H1 (cell line): ENCODE data around the gene TGM2. TPM values are rescaled to one million over a fixed set of nuclear protein-coding genes. Genes with fewer than 3 reads are reported as not detected.
A peak's percentile ranks its signal among the peaks of the same experiment; 100 is the strongest.

Experiments
- CTCF ChIA-PET: fragments of 300-600 bp; sonication (Branson Sonifier 250); formaldehyde crosslinking; loops from one replicate; lab custom pipeline; 2021; ENCODE audit not compliant: partially characterized antibody; lab: Charles Lee
- POLR2A ChIA-PET: fragments of 300-600 bp; sonication (Branson Sonifier 250); formaldehyde crosslinking; loops from one replicate; lab custom pipeline; 2021; ENCODE audit warnings: inconsistent platforms; ENCODE audit not compliant: partially characterized antibody; lab: Charles Lee
- DNase-seq, 2 experiments: peaks; one replicate each; pipeline versions ENCODE4 v3.0.0 to v3.0.0-alpha.2; 2010 to 2022; ENCODE audit warnings: low spot score in 2 of 2, low read depth in 1 of 2, mixed read lengths in 1 of 2
- FAIRE-seq: peaks from 2 replicates; lab custom pipeline; 2011; peaks lifted over from hg19 to GRCh38; lab: Jason Lieb, UNC
- H2AFZ ChIP-seq: 2 replicates; pipeline ENCODE4 v1.8.1; 2012; ENCODE audit warnings: low read length, inconsistent platforms
- H2AK5ac ChIP-seq: 2 replicates; pipeline ENCODE4 v1.6.1; 2013; ENCODE audit warnings: low read depth, low read length
- H2BK120ac ChIP-seq: replicated peaks from 2 replicates; pipeline ENCODE3; 2013; ENCODE audit warnings: low read depth, low read length, inconsistent platforms
- H2BK12ac ChIP-seq: 2 replicates; pipeline ENCODE4 v1.6.1; 2013; ENCODE audit warnings: low read depth, low read length
- H2BK15ac ChIP-seq: 2 replicates; pipeline ENCODE4 v1.6.1; 2013; ENCODE audit warnings: low read length
- H2BK20ac ChIP-seq: 2 replicates; pipeline ENCODE4 v1.6.1; 2013; ENCODE audit warnings: low read length
- H2BK5ac ChIP-seq: 2 replicates; pipeline ENCODE4 v1.6.1; 2013; ENCODE audit warnings: low read depth, low read length
- H3K14ac ChIP-seq: 2 replicates; pipeline ENCODE4 v1.6.1; 2013; ENCODE audit warnings: inconsistent platforms; ENCODE audit not compliant: insufficient read length
- H3K18ac ChIP-seq: 2 replicates; pipeline ENCODE4 v1.6.1; 2013; ENCODE audit warnings: low read length; ENCODE audit errors: extremely low read depth
- H3K23ac ChIP-seq: 2 replicates; pipeline ENCODE4 v1.6.1; 2013; ENCODE audit warnings: inconsistent platforms; ENCODE audit not compliant: insufficient read length
- H3K23me2 ChIP-seq: 2 replicates; pipeline ENCODE4 v1.6.1; 2013; ENCODE audit warnings: low read depth, low read length
- H3K27ac ChIP-seq: 2 replicates; pipeline ENCODE4 v1.6.1; 2011; ENCODE audit warnings: low read depth, low read length, inconsistent platforms
- H3K27me3 ChIP-seq, 4 experiments: replicated peaks in 1 of 4; 1 replicate in 1 of 4; 2 replicates in 3 of 4; pipeline versions ENCODE4 v1.6.1 to v1.8.1; 2011 to 2013; ENCODE audit warnings: low read length in 3 of 4, mild to moderate bottlenecking in 3 of 4, inconsistent platforms in 2 of 4, mixed read lengths in 2 of 4, moderate library complexity in 1 of 4; ENCODE audit not compliant: control insufficient read depth in 3 of 4, insufficient read depth in 3 of 4; ENCODE audit errors: extremely low read depth in 1 of 4
- H3K36me3 ChIP-seq, 4 experiments: 2 replicates each; pipeline versions ENCODE4 v1.6.1 to v1.8.1; 2011 to 2013; ENCODE audit warnings: mild to moderate bottlenecking in 4 of 4, low read length in 3 of 4, moderate library complexity in 2 of 4, control low read depth in 1 of 4, inconsistent platforms in 1 of 4; ENCODE audit not compliant: insufficient read depth in 4 of 4, control insufficient read depth in 2 of 4
- H3K4ac ChIP-seq: replicated peaks from 2 replicates; pipeline ENCODE3; 2013; ENCODE audit warnings: low read length, low read depth, mixed read lengths, inconsistent platforms; ENCODE audit not compliant: insufficient read length
- H3K4me1 ChIP-seq, 4 experiments: replicated peaks in 1 of 4; 1 replicate in 1 of 4; 2 replicates in 3 of 4; pipeline versions ENCODE4 v1.6.1 to v1.8.1; 2011 to 2013; ENCODE audit warnings: low read length in 3 of 4, inconsistent platforms in 2 of 4, mixed read lengths in 1 of 4; ENCODE audit not compliant: insufficient read depth in 4 of 4, control insufficient read depth in 3 of 4
- H3K4me2 ChIP-seq, 2 experiments: 2 replicates each; pipeline versions ENCODE4 v1.6.1 to v1.8.1; 2011 to 2013; ENCODE audit warnings: low read depth in 2 of 2, low read length in 2 of 2, control low read depth in 1 of 2, inconsistent platforms in 1 of 2, mild to moderate bottlenecking in 1 of 2; ENCODE audit not compliant: insufficient read depth in 1 of 2
- H3K4me3 ChIP-seq, 4 experiments: fragments of 200-600, 300-600 bp in 1 of 4; sonication (generic), shearing (Covaris generic), sonication (Bioruptor Twin) in 1 of 4; 2 replicates each; pipeline versions ENCODE4 v1.5.1 to v1.8.1; 2011 to 2016; ENCODE audit warnings: low read length in 4 of 4, low read depth in 3 of 4, control low read depth in 2 of 4, inconsistent platforms in 2 of 4, mild to moderate bottlenecking in 2 of 4, mixed read lengths in 1 of 4, moderate library complexity in 1 of 4; ENCODE audit not compliant: insufficient read depth in 2 of 4; ENCODE audit errors: extremely low read depth in 1 of 4
- H3K56ac ChIP-seq: replicated peaks from 2 replicates; pipeline ENCODE3; 2013; ENCODE audit warnings: low read depth, mild to moderate bottlenecking, mixed read lengths, low read length, inconsistent platforms; ENCODE audit not compliant: insufficient read length
- H3K79me1 ChIP-seq: 2 replicates; pipeline ENCODE4 v1.6.1; 2013; ENCODE audit warnings: low read depth, low read length, control low read depth
- H3K79me2 ChIP-seq, 2 experiments: 2 replicates each; pipeline versions ENCODE4 v1.6.1 to v1.8.1; 2012 to 2013; ENCODE audit warnings: low read length in 2 of 2, mild to moderate bottlenecking in 2 of 2, inconsistent platforms in 1 of 2; ENCODE audit not compliant: insufficient read depth in 2 of 2, control insufficient read depth in 1 of 2
- H3K9ac ChIP-seq, 4 experiments: replicated peaks in 1 of 4; 1 replicate in 1 of 4; 2 replicates in 3 of 4; pipeline versions ENCODE4 v1.6.1 to v1.8.1; 2011 to 2013; ENCODE audit warnings: low read depth in 3 of 4, low read length in 3 of 4, control low read depth in 2 of 4, mild to moderate bottlenecking in 2 of 4, moderate library complexity in 2 of 4, inconsistent platforms in 1 of 4; ENCODE audit errors: extremely low read depth in 1 of 4
- H3K9me3 ChIP-seq, 2 experiments: 2 replicates each; pipeline versions ENCODE4 v1.6.1 to v1.8.1; 2012 to 2013; ENCODE audit warnings: mild to moderate bottlenecking in 2 of 2, moderate library complexity in 2 of 2, control low read depth in 1 of 2, inconsistent platforms in 1 of 2, low read depth in 1 of 2, low read length in 1 of 2, mixed read lengths in 1 of 2; ENCODE audit not compliant: insufficient read depth in 2 of 2
- H4K20me1 ChIP-seq, 2 experiments: replicated peaks in 1 of 2; 2 replicates each; pipeline versions ENCODE3 to v1.8.1; 2011 to 2013; ENCODE audit warnings: inconsistent platforms in 2 of 2, low read length in 2 of 2, mild to moderate bottlenecking in 1 of 2; ENCODE audit not compliant: insufficient read depth in 2 of 2, control insufficient read depth in 1 of 2
- H4K5ac ChIP-seq: 2 replicates; pipeline ENCODE4 v1.6.1; 2013; ENCODE audit warnings: low read length, low read depth, mixed read lengths, inconsistent platforms; ENCODE audit not compliant: insufficient read length
- H4K8ac ChIP-seq: 2 replicates; pipeline ENCODE4 v1.8.0; 2013; ENCODE audit warnings: mild to moderate bottlenecking, moderate library complexity, low read length, inconsistent platforms; ENCODE audit not compliant: insufficient read depth; ENCODE audit errors: extremely low read depth
- H4K91ac ChIP-seq: replicated peaks from 2 replicates; pipeline ENCODE3; 2013; ENCODE audit warnings: low read length, mixed read lengths, inconsistent platforms; ENCODE audit not compliant: insufficient read length
- CTBP2 ChIP-seq: IDR thresholded peaks from 2 replicates; pipeline ENCODE4 v1.7.0; 2011; ENCODE audit warnings: borderline replicate concordance, mild to moderate bottlenecking, moderate library complexity, mixed read lengths, low read length; ENCODE audit not compliant: insufficient read depth, insufficient read length
- EGR1 ChIP-seq: IDR thresholded peaks from 2 replicates; pipeline ENCODE4 v1.6.1; 2011; ENCODE audit warnings: low read depth, low read length, borderline replicate concordance
- HDAC6 ChIP-seq: IDR thresholded peaks from one replicate; pipeline ENCODE4 v1.7.1; 2012; ENCODE audit warnings: low read depth, mild to moderate bottlenecking, inconsistent platforms, low read length, moderate library complexity
- MAX ChIP-seq: IDR thresholded peaks from 2 replicates; pipeline ENCODE4 v1.6.1; 2012; ENCODE audit warnings: inconsistent platforms
- POLR2AphosphoS5 ChIP-seq: IDR thresholded peaks from 2 replicates; pipeline ENCODE4 v1.6.1; 2011; ENCODE audit warnings: low read depth, low read length
- RAD21 ChIP-seq, 2 experiments: IDR thresholded peaks in 1 of 2; conservative IDR thresholded peaks in 1 of 2; 2 replicates each; pipeline ENCODE4 v1.6.1; 2011; ENCODE audit warnings: low read depth in 2 of 2, low read length in 2 of 2, improper control_type of control experiment in 1 of 2, inconsistent platforms in 1 of 2, mild to moderate bottlenecking in 1 of 2, moderate library complexity in 1 of 2
- RNF2 ChIP-seq: fragments of 200-900, 300-1000 bp; sonication (generic); IDR thresholded peaks from 2 replicates; pipeline ENCODE4 v1.7.1; 2016; ENCODE audit warnings: borderline replicate concordance, low read depth, mild to moderate bottlenecking, antibody characterized with exemption, low read length; ENCODE audit not compliant: poor library complexity, severe bottlenecking; ENCODE audit errors: missing control alignments
- RXRA ChIP-seq: IDR thresholded peaks from 2 replicates; pipeline ENCODE4 v1.6.1; 2011; ENCODE audit warnings: low read depth, mild to moderate bottlenecking, low read length, moderate library complexity; ENCODE audit not compliant: insufficient read depth
- TBP ChIP-seq: IDR thresholded peaks from 2 replicates; pipeline ENCODE4 v1.6.1; 2011; ENCODE audit warnings: low read depth, low read length, improper control_type of control experiment
- YY1 ChIP-seq: IDR thresholded peaks from 2 replicates; pipeline ENCODE4 v1.6.1; 2011; ENCODE audit warnings: low read depth, mild to moderate bottlenecking, low read length
- WGBS, 2 experiments: shearing (Covaris generic) in 1 of 2; methylation state at CpG; one replicate each; pipeline versions ENCODE4 v1.1.6 to v1.1.7; 2013 to 2015; ENCODE audit warnings: low lambda C conversion rate in 2 of 2, mixed read lengths in 2 of 2, inconsistent platforms in 1 of 2, low coverage in 1 of 2, missing lambda C conversion rate in 1 of 2; ENCODE audit not compliant: insufficient replicate concordance in 2 of 2, insufficient coverage in 1 of 2, insufficient read length in 1 of 2; ENCODE audit errors: extremely low coverage in 1 of 2, missing lambda C conversion rate in 1 of 2; 5-methylcytosine and 5-hydroxymethylcytosine counted together
- polyA plus RNA-seq, 7 experiments: library from polyadenylated mRNA; depleted of rRNA in 3 of 7; stranded (reverse) in 5 of 7; unstranded in 2 of 7; fragments of >200 nt in 5 of 7; fragments of 200-250 nt in 2 of 7; gene quantifications; 1 replicate in 5 of 7; 2 replicates in 1 of 7; 4 replicates in 1 of 7; pipeline versions ENCODE4 v1.2.1 to v1.2.3, GENCODE V29; 2011 to 2013; ENCODE audit warnings: missing spikeins in 2 of 7, mixed read lengths in 2 of 7
- total RNA-seq: library from RNA; stranded (reverse); fragmentation: NEBNext Ultra II Directional; extraction: Animal tissue kit (Norgen Biotek cat#: 25700); gene quantifications from 2 replicates; pipeline ENCODE4 v1.2.1, GENCODE V29; 2021

Gene TGM2
- total and polyA plus RNA-seq, 2 of the 8 experiments (the other 6 are each of a cell fraction or from before 2014, with no cell fraction given) = 0.86 to 1.0 TPM

GRCh38 chr20:38130687-38131587 lies 34.1 kb downstream of the TGM2 start:
- Histone ChIP-seq H3K14ac (no peak overlapping the region), H4K5ac (no peak overlapping the region), H3K9ac (no peak overlapping the region), H4K20me1 (no peaks in the 10 kb centered on the region), H2BK12ac (no peak overlapping the region), H3K27me3 (no peaks in the 10 kb centered on the region), H2AFZ (no peak overlapping the region), H3K79me1 (no peaks in the 10 kb centered on the region), H3K27ac (no peak overlapping the region), H3K4me1 (peaks cover 0 to 4% (median 0%) of the 10 kb centered on the region in 4 experiments; a peak in 1 of 7 replicates), H3K23ac (no peak overlapping the region), H2BK120ac (no peak overlapping the region), H3K4me2 (no peak overlapping the region), H2BK20ac (no peak overlapping the region), H3K23me2 (peaks cover 1% of the 10 kb centered on the region; the same call in 1 of the 2 replicates), H2BK15ac (0 out of 2 replicates have a peak overlapping the region, but pooled peaks have one; percentile 46), H4K91ac (no peak overlapping the region), H3K36me3 (no peaks in the 10 kb centered on the region), H4K8ac (no peak overlapping the region), H3K4ac (no peak overlapping the region), H3K9me3 (no peaks in the 10 kb centered on the region), H3K79me2 (no peaks in the 10 kb centered on the region), H3K4me3 (no peak overlapping the region), H2BK5ac (no peak overlapping the region), H2AK5ac (0 out of 2 replicates have a peak overlapping the region, but pooled peaks have one; percentile 15), H3K18ac (no peak overlapping the region), H3K56ac (no peak overlapping the region)
- FAIRE-seq (no peak), DNase-seq (no peak)
- ChIA-PET CTCF (interaction anchor here (0.7 to 3.5 kb wide), 7 partner anchors 9 to 227 kb away, joined by 3 to 14 read pairs (median 3); no protein-coding TSS in a partner anchor), POLR2A (no interaction called here)
- WGBS, 2 experiments = 90% methylated on average over 19 of the region's 19 CpGs; no CpG with 5 or more reads in 1 of the 2 experiments
- TF ChIP-seq TBP = no peak
- TF ChIP-seq RXRA = no peak
- no peak for TF ChIP-seq EGR1
- no peak for TF ChIP-seq YY1
- TF ChIP-seq MAX = no peak
- no peak for TF ChIP-seq RNF2
- TF ChIP-seq POLR2AphosphoS5 = no peak
- TF ChIP-seq RAD21 (IDR thresholded peaks at IDR 0.05 in 1 of 2, conservative IDR thresholded peaks at IDR 0.05 in 1 of 2; ENCODE audit: low read depth in 2 of 2, low read length in 2 of 2) = no peak
- TF ChIP-seq HDAC6 = no peak
- TF ChIP-seq CTBP2 = no peak
